NB4 (cell line): ENCODE measurements around the gene PSMB11.

Experiments used
- DNase-seq: peaks from one replicate; pipeline ENCODE4 v3.0.0; 2010; ENCODE audit warnings: low read depth
- H3K4me3 ChIP-seq: one replicate; pipeline ENCODE4 v1.5.1; 2011; ENCODE audit warnings: mild to moderate bottlenecking, low read depth, low read length, moderate library complexity
- MYC ChIP-seq: IDR thresholded peaks from 2 replicates; pipeline ENCODE4 v1.6.1; 2011; ENCODE audit warnings: low read depth, low read length
- POLR2A ChIP-seq: IDR thresholded peaks from 2 replicates; pipeline ENCODE4 v1.6.1; 2011; ENCODE audit warnings: mild to moderate bottlenecking; ENCODE audit not compliant: insufficient read length; ENCODE audit errors: extremely low read depth
- TF ChIP-seq, protein P1 (sequence below): IDR thresholded peaks from 2 replicates; pipeline ENCODE4 v1.6.1; 2011; ENCODE audit warnings: low read depth, low read length
- TF ChIP-seq, protein P2 (sequence below): IDR thresholded peaks from one replicate; pipeline ENCODE4 v1.5.1; 2012; ENCODE audit warnings: low read depth, low read length

PSMB11 gene

DNA sequence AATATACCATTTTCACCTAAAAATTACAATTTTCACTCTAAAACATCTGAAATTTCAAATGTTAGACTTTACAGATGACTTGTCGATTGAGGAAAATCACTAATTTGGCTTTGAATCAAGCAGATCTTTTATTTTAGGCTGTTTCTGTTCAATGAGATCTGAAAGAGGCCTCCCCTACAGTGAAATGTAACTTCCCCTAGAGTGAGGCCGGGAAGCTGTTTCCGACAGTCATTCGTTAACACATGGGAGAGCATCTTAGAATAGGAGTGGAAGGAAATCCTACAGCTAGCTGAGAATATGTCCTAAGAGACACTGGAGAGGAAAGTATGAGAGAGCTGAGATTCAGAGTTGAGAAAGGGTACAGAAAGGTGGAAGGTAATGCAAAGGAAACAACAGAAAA, 26.4 kb upstream of the PSMB11 start:
- TF ChIP-seq POLR2A, result no peak
- TF ChIP-seq, protein P1, sequence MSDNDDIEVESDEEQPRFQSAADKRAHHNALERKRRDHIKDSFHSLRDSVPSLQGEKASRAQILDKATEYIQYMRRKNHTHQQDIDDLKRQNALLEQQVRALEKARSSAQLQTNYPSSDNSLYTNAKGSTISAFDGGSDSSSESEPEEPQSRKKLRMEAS, result no peak
- TF ChIP-seq MYC, result no peak
- TF ChIP-seq, protein P2, sequence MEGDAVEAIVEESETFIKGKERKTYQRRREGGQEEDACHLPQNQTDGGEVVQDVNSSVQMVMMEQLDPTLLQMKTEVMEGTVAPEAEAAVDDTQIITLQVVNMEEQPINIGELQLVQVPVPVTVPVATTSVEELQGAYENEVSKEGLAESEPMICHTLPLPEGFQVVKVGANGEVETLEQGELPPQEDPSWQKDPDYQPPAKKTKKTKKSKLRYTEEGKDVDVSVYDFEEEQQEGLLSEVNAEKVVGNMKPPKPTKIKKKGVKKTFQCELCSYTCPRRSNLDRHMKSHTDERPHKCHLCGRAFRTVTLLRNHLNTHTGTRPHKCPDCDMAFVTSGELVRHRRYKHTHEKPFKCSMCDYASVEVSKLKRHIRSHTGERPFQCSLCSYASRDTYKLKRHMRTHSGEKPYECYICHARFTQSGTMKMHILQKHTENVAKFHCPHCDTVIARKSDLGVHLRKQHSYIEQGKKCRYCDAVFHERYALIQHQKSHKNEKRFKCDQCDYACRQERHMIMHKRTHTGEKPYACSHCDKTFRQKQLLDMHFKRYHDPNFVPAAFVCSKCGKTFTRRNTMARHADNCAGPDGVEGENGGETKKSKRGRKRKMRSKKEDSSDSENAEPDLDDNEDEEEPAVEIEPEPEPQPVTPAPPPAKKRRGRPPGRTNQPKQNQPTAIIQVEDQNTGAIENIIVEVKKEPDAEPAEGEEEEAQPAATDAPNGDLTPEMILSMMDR, result no peak
- DNase-seq, result no peak
- H3K4me3 ChIP-seq, result no peak overlapping the region

DNA sequence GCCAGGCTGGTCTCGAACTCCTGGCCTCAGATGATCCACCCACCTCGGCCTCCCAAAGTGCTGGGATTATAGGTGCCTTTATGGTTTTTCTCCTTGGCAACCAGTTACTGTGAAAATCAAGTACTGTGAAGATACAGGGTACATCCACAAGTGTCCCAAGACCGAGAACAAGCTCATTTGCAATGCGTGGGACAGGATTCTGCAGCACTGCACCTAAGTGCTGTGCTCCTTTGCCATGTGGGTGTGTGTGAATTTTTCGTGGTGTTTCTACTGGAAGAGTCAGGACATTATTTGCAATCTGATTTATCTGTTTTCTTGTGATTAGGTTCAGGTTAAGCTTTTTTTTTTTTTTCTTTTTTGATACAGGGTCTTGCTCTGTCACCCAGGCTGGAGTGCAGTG, 24.9 kb upstream of the PSMB11 start:
- no peak overlapping the region for H3K4me3 ChIP-seq
- TF ChIP-seq POLR2A, result no peak
- TF ChIP-seq MYC, result no peak
- TF ChIP-seq, protein P2, result no peak
- TF ChIP-seq, protein P1, result no peak
- DNase-seq, result no peak

DNA sequence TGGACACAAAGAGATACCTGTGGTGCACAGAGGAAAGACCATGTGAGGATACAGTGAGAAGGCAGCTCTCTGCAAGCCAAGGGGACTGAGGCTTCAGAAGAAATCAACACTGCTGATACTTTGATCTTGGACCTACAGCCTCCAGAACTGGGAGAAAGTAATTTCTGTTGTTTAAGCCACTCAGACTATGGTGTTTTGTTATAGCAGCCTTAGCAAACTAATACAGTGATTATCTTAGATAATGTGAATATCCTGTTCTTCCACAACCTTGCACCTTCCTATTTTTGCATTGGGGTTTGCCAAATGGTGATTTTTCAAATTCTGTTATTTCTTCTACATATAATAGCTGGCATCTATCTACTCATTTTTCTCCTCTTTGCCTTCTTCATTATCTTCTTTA, 23.9 kb upstream of the PSMB11 start:
- no peak for DNase-seq
- TF ChIP-seq POLR2A, result no peak
- TF ChIP-seq, protein P2, result no peak
- TF ChIP-seq, protein P1, result no peak
- TF ChIP-seq MYC, result no peak
- H3K4me3 ChIP-seq, result no peak overlapping the region

DNA sequence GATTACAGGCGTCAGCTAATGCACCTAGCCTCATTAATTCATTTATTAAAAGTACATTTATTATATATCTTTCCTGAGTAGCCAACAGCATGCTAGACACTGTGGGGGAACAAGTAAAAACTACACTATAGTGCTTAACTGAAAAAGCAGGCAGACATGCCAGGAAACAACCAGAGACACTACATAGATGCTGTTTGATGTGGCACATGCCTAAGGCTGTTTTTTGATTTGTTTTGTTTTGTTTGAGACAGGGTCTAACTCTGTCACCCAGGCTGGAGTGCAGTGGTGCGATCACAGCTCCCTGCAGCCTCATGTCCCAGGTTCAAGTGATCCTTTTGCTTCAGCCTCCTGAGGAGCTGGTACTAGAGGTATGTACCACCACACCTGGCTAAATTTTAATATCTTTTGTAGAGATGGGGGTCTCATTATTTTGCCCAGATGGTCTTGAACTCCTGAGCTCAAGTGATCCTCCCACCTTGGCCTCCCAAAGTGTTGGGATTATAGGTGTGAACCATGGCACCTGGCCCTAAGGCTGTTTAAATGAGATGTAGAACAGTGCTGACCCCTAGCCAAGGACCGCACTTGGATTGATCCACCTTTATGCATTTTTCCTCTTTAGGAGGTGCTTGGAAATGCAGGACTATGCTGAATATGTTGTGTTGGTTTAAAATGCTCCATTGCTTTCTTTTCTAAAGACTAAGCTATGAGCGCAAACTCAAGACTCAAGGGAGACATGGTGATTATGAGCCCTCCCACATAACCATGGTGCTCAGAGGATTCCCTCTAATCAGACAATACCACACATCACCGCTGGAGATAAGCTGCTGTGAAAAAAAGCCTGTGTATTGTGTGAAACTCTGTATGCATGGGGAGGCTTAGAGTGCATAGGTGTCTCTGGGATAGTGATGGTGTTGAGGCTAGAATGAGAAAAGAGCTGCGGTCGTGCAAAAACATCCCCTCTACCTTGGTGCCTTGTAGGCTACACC, 21.6 kb upstream of the PSMB11 start:
- no peak overlapping the region for H3K4me3 ChIP-seq
- TF ChIP-seq POLR2A, result no peak
- TF ChIP-seq, protein P2, result no peak
- no peak for TF ChIP-seq MYC
- TF ChIP-seq, protein P1, result no peak
- DNase-seq, result no peak

DNA sequence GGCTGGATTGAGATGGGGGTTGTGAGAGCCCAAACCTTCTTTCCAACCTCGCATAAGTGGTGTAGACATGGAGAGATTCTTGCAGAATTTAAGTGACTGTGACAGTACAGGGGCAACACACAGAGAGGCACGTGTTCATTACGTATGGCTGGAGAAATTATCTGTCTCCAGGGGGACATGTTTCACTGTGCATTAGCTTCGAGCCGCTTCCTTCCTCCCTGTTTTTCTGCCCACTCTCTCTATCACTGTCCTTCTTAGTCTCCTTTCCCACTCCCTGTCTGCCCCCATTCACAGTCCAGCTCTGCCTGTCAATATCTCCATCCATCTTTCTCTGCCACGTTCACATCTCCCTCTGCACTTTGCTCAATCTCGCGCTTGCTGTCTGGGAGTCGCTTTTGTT, 20.6 kb upstream of the PSMB11 start:
- TF ChIP-seq POLR2A (no peak), MYC (no peak)
- TF ChIP-seq, protein P2, result no peak
- TF ChIP-seq, protein P1, result no peak
- no peak overlapping the region for H3K4me3 ChIP-seq
- no peak for DNase-seq
